D721Med (cell line): ENCODE measurements around the gene MB21D2.

Source experiments
- DNase-seq: peaks from one replicate; pipeline ENCODE4 v3.0.0; 2011; ENCODE audit warnings: low spot score; ENCODE audit not compliant: insufficient read length
- FAIRE-seq: peaks from 2 replicates; lab custom pipeline; 2011; peaks lifted over from hg19 to GRCh38; lab: Jason Lieb, UNC
- CTCF ChIP-seq: IDR thresholded peaks from 2 replicates; pipeline ENCODE4 v1.5.1; 2012; ENCODE audit warnings: mild to moderate bottlenecking, control low read depth; ENCODE audit not compliant: insufficient read depth; ENCODE audit errors: missing control alignments

MB21D2 gene

GRCh38 chr3:192870822-192871221 lies 46.8 kb downstream of the MB21D2 start:
- no peak for TF ChIP-seq CTCF
- no peak for FAIRE-seq

GRCh38 chr3:192869131-192870031 lies 48.3 kb downstream of the MB21D2 start:
- no peak for DNase-seq
- FAIRE-seq, result no peak
- no peak for TF ChIP-seq CTCF

More at GRCh38 chr3:192870822-192871221, 46.8 kb downstream of the MB21D2 start:
- DNase-seq, result no peak

- TF ChIP-seq CTCF, result no peak
- no peak for DNase-seq
- FAIRE-seq, result no peak
Measured at GRCh38 chr3:192867645-192868044, 50.0 kb downstream of the MB21D2 start.

- FAIRE-seq, result no peak
Measured at GRCh38 chr3:192866804-192867203, 50.9 kb downstream of the MB21D2 start.

GRCh38 chr3:192864941-192865340 lies 52.7 kb downstream of the MB21D2 start:
- FAIRE-seq, result no peak
- no peak for DNase-seq

More at GRCh38 chr3:192866804-192867203, 50.9 kb downstream of the MB21D2 start:
- no peak for TF ChIP-seq CTCF
- DNase-seq, result no peak

GRCh38 chr3:192863091-192863420 lies 54.6 kb downstream of the MB21D2 start:
- no peak for FAIRE-seq
- no peak for TF ChIP-seq CTCF
- no peak for DNase-seq

More at GRCh38 chr3:192864941-192865340, 52.7 kb downstream of the MB21D2 start:
- TF ChIP-seq CTCF, result no peak

GRCh38 chr3:192862408-192863090 lies 55.1 kb downstream of the MB21D2 start:
- DNase-seq, result no peak
- no peak for TF ChIP-seq CTCF
- FAIRE-seq, result no peak
